Transverse colon (tissue), 4 donors: ENCODE data around the gene EYS.

ENCODE experiments used
- CTCF ChIP-seq, 5 experiments: fragments of 200-600 bp in 3 of 5; fragments of 450-650 bp in 2 of 5; sonication (generic) in 3 of 5; IDR thresholded peaks; 1 replicate in 2 of 5; 2 replicates in 3 of 5; pipeline ENCODE4 v1.5.1; 2016 to 2017; ENCODE audit warnings: antibody characterized with exemption in 5 of 5, inconsistent platforms in 3 of 5, mild to moderate bottlenecking in 2 of 5, moderate library complexity in 1 of 5
- POLR2A ChIP-seq: fragments of 450-650 bp; IDR thresholded peaks from one replicate; pipeline ENCODE4 v1.6.1; 2016; ENCODE audit warnings: antibody characterized with exemption, mild to moderate bottlenecking, moderate library complexity
- POLR2AphosphoS5 ChIP-seq, 3 donors: sonication (generic); formaldehyde crosslinking; IDR thresholded peaks; one replicate each; pipeline ENCODE4 v1.6.1; 2016; ENCODE audit warnings: antibody characterized with exemption in 3 of 3

- TF ChIP-seq CTCF (IDR thresholded peaks at IDR 0.05) (no peak), POLR2A (no peak), POLR2AphosphoS5 (IDR thresholded peaks at IDR 0.05) (no peak)
Measured at GRCh38 chr6:65416621-65417020, 290.4 kb downstream of the EYS start.
